ENCODE data around the gene PARD3B. TPM values are rescaled to one million over a fixed set of nuclear protein-coding genes. Genes with fewer than 3 reads are reported as not detected.

PARD3B gene
- total RNA-seq, 1 experiment from 2014 or later: 10.1 TPM

- no TSS peak for BruUV-seq (replicated peaks)
Observed at GRCh38 chr2:205387350-205388055, 842.2 kb downstream of the PARD3B start.

GRCh38 chr2:205390866-205391265 is 845.6 kb downstream of the PARD3B start:
- CTCF ChIA-PET: interaction anchor here (0.7 kb wide), 1 partner anchor 820 kb away, joined by 3 read pairs; no protein-coding TSS in a partner anchor
- no peak for TF ChIP-seq CTCF (IDR thresholded peaks at IDR 0.05; ENCODE audit: unreplicated experiment)
- Mint-ChIP-seq H3K27me3 (ENCODE audit: unreplicated experiment) (no peaks in the 10 kb centered on the region), H3K27ac (ENCODE audit: unreplicated experiment) (no peak overlapping the region), H3K4me3 (ENCODE audit: low read depth, unreplicated experiment) (no peak overlapping the region), H3K36me3 (ENCODE audit: insufficient read depth, unreplicated experiment) (no peaks in the 10 kb centered on the region), H3K9me3 (ENCODE audit: low read depth, unreplicated experiment) (no peaks in the 10 kb centered on the region), H3K4me1 (ENCODE audit: low read depth, unreplicated experiment) (no peaks in the 10 kb centered on the region)
- no TSS peak for BruUV-seq (replicated peaks)
- no peak for DNase-seq
- intact Hi-C loops (cut with micrococcal nuclease; ENCODE audit: unreplicated experiment): no loop called here

More at GRCh38 chr2:205387350-205388055, 842.2 kb downstream of the PARD3B start:
- no peak for DNase-seq
- no peaks in the 10 kb centered on the region for H3K36me3 Mint-ChIP-seq (ENCODE audit: insufficient read depth, unreplicated experiment)
- no peaks in the 10 kb centered on the region for H3K4me1 Mint-ChIP-seq (ENCODE audit: low read depth, unreplicated experiment)
- no peaks in the 10 kb centered on the region for H3K27me3 Mint-ChIP-seq (ENCODE audit: unreplicated experiment)
- no peak overlapping the region for H3K27ac Mint-ChIP-seq (ENCODE audit: unreplicated experiment)
- CTCF ChIA-PET: interaction anchor here (0.6 kb wide), 2 partner anchors 9 to 242 kb away, joined by 3 to 5 read pairs; no protein-coding TSS in a partner anchor
- intact Hi-C loops (cut with micrococcal nuclease; ENCODE audit: unreplicated experiment): no loop called here
- no peaks in the 10 kb centered on the region for H3K9me3 Mint-ChIP-seq (ENCODE audit: low read depth, unreplicated experiment)
- no peak for TF ChIP-seq CTCF (IDR thresholded peaks at IDR 0.05; ENCODE audit: unreplicated experiment)
- no peak overlapping the region for H3K4me3 Mint-ChIP-seq (ENCODE audit: low read depth, unreplicated experiment)

GRCh38 chr2:205401511-205401910 is 856.2 kb downstream of the PARD3B start:
- CTCF ChIA-PET: no interaction called here
- no peaks in the 10 kb centered on the region for H3K27me3 Mint-ChIP-seq (ENCODE audit: unreplicated experiment)
- no peak for DNase-seq
- peaks cover 12% of the 10 kb centered on the region for H3K4me1 Mint-ChIP-seq (ENCODE audit: low read depth, unreplicated experiment)
- no peak for TF ChIP-seq CTCF (IDR thresholded peaks at IDR 0.05; ENCODE audit: unreplicated experiment)
- H3K9me3 Mint-ChIP-seq (ENCODE audit: low read depth, unreplicated experiment): no peaks in the 10 kb centered on the region
- no peak overlapping the region for H3K4me3 Mint-ChIP-seq (ENCODE audit: low read depth, unreplicated experiment)
- H3K27ac Mint-ChIP-seq (ENCODE audit: unreplicated experiment): no peak overlapping the region
- H3K36me3 Mint-ChIP-seq (ENCODE audit: insufficient read depth, unreplicated experiment): no peaks in the 10 kb centered on the region
- BruUV-seq (replicated peaks): no TSS peak
- intact Hi-C loops (cut with micrococcal nuclease; ENCODE audit: unreplicated experiment): no loop called here

GRCh38 chr2:205402011-205402410 is 856.7 kb downstream of the PARD3B start:
- TF ChIP-seq CTCF (IDR thresholded peaks at IDR 0.05; ENCODE audit: unreplicated experiment): no peak

More at GRCh38 chr2:205402011-205402410, 856.7 kb downstream of the PARD3B start:
- Mint-ChIP-seq H3K9me3 (ENCODE audit: low read depth, unreplicated experiment) (no peaks in the 10 kb centered on the region), H3K4me1 (ENCODE audit: low read depth, unreplicated experiment) (peaks cover 12% of the 10 kb centered on the region), H3K4me3 (ENCODE audit: low read depth, unreplicated experiment) (no peak overlapping the region), H3K27ac (ENCODE audit: unreplicated experiment) (no peak overlapping the region), H3K36me3 (ENCODE audit: insufficient read depth, unreplicated experiment) (no peaks in the 10 kb centered on the region), H3K27me3 (ENCODE audit: unreplicated experiment) (no peaks in the 10 kb centered on the region)
- CTCF ChIA-PET: no interaction called here
- no TSS peak for BruUV-seq (replicated peaks)
- no peak for DNase-seq
- intact Hi-C loops (cut with micrococcal nuclease; ENCODE audit: unreplicated experiment): no loop called here
